Subcutaneous adipose tissue (tissue), 4 donors: Measurements from ENCODE around the gene GPR132. TPM values are rescaled to one million over a fixed set of nuclear protein-coding genes. Genes with fewer than 3 reads are reported as not detected.

Experiments used
- CTCF ChIP-seq: fragments of 450-650 bp; IDR thresholded peaks from one replicate; pipeline ENCODE4 v1.5.1; 2016; ENCODE audit warnings: low read depth, mild to moderate bottlenecking, control low read depth, antibody characterized with exemption, moderate library complexity
- small RNA-seq: library from RNA; depleted of rRNA; stranded (forward); fragments of <200 nt; gene quantifications from one replicate; pipeline ENCODE3, GENCODE V24; 2016
- total RNA-seq, 4 donors: library from RNA; depleted of rRNA; stranded (reverse); fragments of >200 nt; gene quantifications; one replicate each; pipeline ENCODE4 v1.1.0, GENCODE V29; 2016

GPR132 gene
- total RNA-seq, 4 donors from 2014 or later: 1.3 to 5.5 (median 3.3) TPM

GRCh38 chr14:105007593-105008264 is 57.5 kb downstream of the GPR132 start:
- TF ChIP-seq CTCF: no peak

- TF ChIP-seq CTCF: no peak
Measured at GRCh38 chr14:105006831-105007592, 58.2 kb downstream of the GPR132 start.

GRCh38 chr14:105005929-105006830 is 59.0 kb downstream of the GPR132 start:
- no peak for TF ChIP-seq CTCF

GRCh38 chr14:105005329-105005928 is 59.8 kb downstream of the GPR132 start:
- TF ChIP-seq CTCF: no peak

Small RNA genes lying within 50 kb of the gene (small RNA-seq; reads per million reads assigned to genes)
- gene AL512356.2: not detected

Other genes starting within 250 kb of the GPR132 start
- 10 to 100 TPM in 2 of 4 donors, 1 to 10 TPM in 2; 5.6 to 23.9 (median 9.3) TPM for gene CEP170B, start 200.2 kb downstream of the GPR132 start, total RNA-seq
- gene PLD4, start 140.6 kb downstream of the GPR132 start, total RNA-seq: 1 to 10 TPM in 1 of 4 donors, under 1 TPM in 1, not detected in 2; under 0.01 to 1.3 TPM
- 10 to 100 TPM; 36.9 to 77.5 (median 43.9) TPM for gene AHNAK2, start 87.1 kb downstream of the GPR132 start, total RNA-seq
- 1 to 10 TPM; 1.4 to 7.9 (median 3.6) TPM for gene CLBA1, start 79.6 kb downstream of the GPR132 start, total RNA-seq
- gene CDCA4, start 44.3 kb downstream of the GPR132 start, total RNA-seq: 1 to 10 TPM; 4.0 to 6.6 (median 6.3) TPM
- 10 to 100 TPM in 1 of 4 donors, 1 to 10 TPM in 3; 2.5 to 16.2 (median 4.9) TPM for gene JAG2, start 103.3 kb upstream of the GPR132 start, total RNA-seq
- gene NUDT14, start 115.9 kb upstream of the GPR132 start, total RNA-seq: 10 to 100 TPM in 2 of 4 donors, 1 to 10 TPM in 2; 8.0 to 20.2 (median 13.2) TPM
- gene BTBD6, start 183.1 kb upstream of the GPR132 start, total RNA-seq: 100 to 1,000 TPM in 2 of 4 donors, 10 to 100 TPM in 2; 55.4 to 229 (median 79.0) TPM
- gene BRF1, start 235.6 kb upstream of the GPR132 start, total RNA-seq: 10 to 100 TPM; 19.7 to 76.1 (median 22.5) TPM
- 100 to 1,000 TPM in 1 of 4 donors, 10 to 100 TPM in 3; 37.2 to 124 (median 57.8) TPM for gene PACS2, start 249.3 kb upstream of the GPR132 start, total RNA-seq